Measurements from ENCODE around the gene RBSN.
"Not testable (repeated sequence)": the region's sequence is repeated elsewhere in the genome, so short reads cannot be mapped to it uniquely, and the experiment has no call there.

DNA sequence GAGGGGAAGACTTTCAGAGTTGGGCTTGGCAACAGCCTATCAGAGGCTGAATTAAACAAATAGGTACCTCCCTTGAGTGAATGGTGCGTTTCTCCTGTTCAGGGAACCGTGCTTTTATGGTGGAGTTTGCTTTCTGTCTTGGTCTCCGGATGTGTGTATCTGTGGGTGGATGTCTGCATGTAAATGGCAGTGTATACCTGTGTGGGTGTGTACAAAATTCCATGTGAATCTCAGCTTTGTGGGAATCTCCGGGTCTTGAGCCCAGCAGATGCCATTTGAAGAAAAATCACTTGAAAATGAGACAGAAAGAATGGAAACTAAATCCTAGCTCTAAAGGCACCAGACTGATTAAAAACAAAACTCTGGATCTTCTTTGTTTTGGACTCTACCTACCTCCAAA lies 37.9 kb upstream of the RBSN start:
- not testable (repeated sequence) for TF ChIP-seq CTCF, POLR2A (IDR thresholded peaks at IDR 0.05)
